HepG2 (cell line): ENCODE data around the gene COPS3. TPM values are rescaled to one million over a fixed set of nuclear protein-coding genes. Genes with fewer than 3 reads are reported as not detected.
A peak's percentile ranks its signal among the peaks of the same experiment; 100 is the strongest.

Experiments
- ATAC-seq: fragments of 200-7000 bp; cut with Tn5 transposase; 3 replicates; pipeline ENCODE4 v1.9.1; 2020; ENCODE audit warnings: mild to moderate bottlenecking, moderate library complexity
- BruUV-seq: library from RNA; stranded (reverse); fragments of 400-500 nt; replicated peaks from 2 replicates; lab custom pipeline; 2021; lab: Mats Ljungman, UMichigan
- CTCF ChIA-PET: fragments of 300-600 bp; formaldehyde crosslinking; extraction: SDS; loops from one replicate; lab custom pipeline; 2021; ENCODE audit warnings: low total read pairs, inconsistent platforms, low intra/inter-chr PET ratio; lab: Yijun Ruan, JAX
- POLR2A ChIA-PET: fragments of 350-600 bp; sonication (Branson Sonifier 250); formaldehyde crosslinking; loops from one replicate; lab custom pipeline; 2020; ENCODE audit warnings: antibody characterized with exemption, inconsistent platforms; lab: Yijun Ruan, JAX
- DNase-seq: peaks from one replicate; pipeline ENCODE4 v3.0.0-alpha.2; 2015; ENCODE audit warnings: low spot score
- FAIRE-seq: peaks from 3 replicates; lab custom pipeline; 2011; peaks lifted over from hg19 to GRCh38; lab: Jason Lieb, UNC
- H2AFZ ChIP-seq: one replicate; pipeline ENCODE4 v1.6.1; 2011; ENCODE audit warnings: low read length, inconsistent platforms
- H3K27ac ChIP-seq: fragments of 300-600 bp; 3 replicates; pipeline ENCODE4 v1.8.0; 2011; ENCODE audit warnings: mixed run types, mild to moderate bottlenecking, mixed read lengths, low read length, inconsistent platforms; ENCODE audit not compliant: insufficient read depth; ENCODE audit errors: extremely low read length
- H3K27me3 ChIP-seq, 2 experiments: fragments of 200-600 bp in 1 of 2; 2 replicates in 1 of 2; 3 replicates in 1 of 2; pipeline versions ENCODE4 v1.6.0 to v1.8.0; 2011; ENCODE audit warnings: low read length in 2 of 2, mild to moderate bottlenecking in 2 of 2, moderate library complexity in 2 of 2, inconsistent platforms in 1 of 2; ENCODE audit not compliant: insufficient read depth in 2 of 2, control insufficient read depth in 1 of 2
- H3K36me3 ChIP-seq, 2 experiments: fragments of 200-600 bp in 1 of 2; replicated peaks in 1 of 2; 2 replicates in 1 of 2; 3 replicates in 1 of 2; pipeline versions ENCODE4 v1.5.1 to v1.8.0; 2011; ENCODE audit warnings: low read length in 2 of 2, inconsistent platforms in 1 of 2; ENCODE audit not compliant: insufficient read depth in 2 of 2, control insufficient read depth in 1 of 2
- H3K4me1 ChIP-seq: 2 replicates; pipeline ENCODE4 v1.5.1; 2012; ENCODE audit warnings: low read length, inconsistent platforms; ENCODE audit not compliant: insufficient read depth
- H3K4me2 ChIP-seq: 2 replicates; pipeline ENCODE4 v1.6.0; 2011; ENCODE audit warnings: low read depth, low read length, inconsistent platforms
- H3K4me3 ChIP-seq, 3 experiments: fragments of 200-600 bp in 1 of 3; sonication (generic), shearing (Covaris generic) in 1 of 3; replicated peaks in 1 of 3; 2 replicates each; pipeline ENCODE4 v1.5.1; 2011 to 2016; ENCODE audit warnings: low read length in 3 of 3, inconsistent platforms in 2 of 3, low read depth in 2 of 3, mild to moderate bottlenecking in 2 of 3, control low read depth in 1 of 3, mixed read lengths in 1 of 3; ENCODE audit not compliant: insufficient read depth in 1 of 3
- H3K79me2 ChIP-seq: one replicate; pipeline ENCODE4 v1.6.1; 2011; ENCODE audit warnings: low read length, inconsistent platforms; ENCODE audit not compliant: insufficient read depth
- H3K9ac ChIP-seq: 2 replicates; pipeline ENCODE4 v1.6.0; 2011; ENCODE audit warnings: mild to moderate bottlenecking, low read depth, low read length, inconsistent platforms; ENCODE audit not compliant: insufficient read depth
- H3K9me3 ChIP-seq: 2 replicates; pipeline ENCODE4 v1.5.1; 2012; ENCODE audit warnings: mild to moderate bottlenecking, low read length
- H4K20me1 ChIP-seq: 2 replicates; pipeline ENCODE4 v1.6.0; 2011; ENCODE audit warnings: inconsistent platforms, mild to moderate bottlenecking, low read length, moderate library complexity; ENCODE audit not compliant: insufficient read depth
- FOSL1 ChIP-seq: sonication (generic); formaldehyde crosslinking; IDR thresholded peaks from 2 replicates; pipeline ENCODE4 v1.9.0; 2021; ENCODE audit warnings: missing genetic modification reagents, borderline replicate concordance
- FOXA1 ChIP-seq, 2 experiments: fragments of 450-650 bp in 1 of 2; sonication (generic) in 1 of 2; formaldehyde crosslinking in 1 of 2; IDR thresholded peaks; 2 replicates each; pipeline versions ENCODE4 v1.4.0 to v1.6.1; 2016 to 2020; ENCODE audit warnings: missing genetic modification reagents in 1 of 2
- KDM5B ChIP-seq: sonication (generic); formaldehyde crosslinking; IDR thresholded peaks from 2 replicates; pipeline ENCODE4 v1.4.0; 2020; ENCODE audit warnings: missing genetic modification reagents, mild to moderate bottlenecking, borderline replicate concordance
- LBX2 ChIP-seq: sonication (generic); formaldehyde crosslinking; IDR thresholded peaks from 2 replicates; pipeline ENCODE4 v1.5.0; 2020; ENCODE audit warnings: missing genetic modification reagents, mild to moderate bottlenecking, borderline replicate concordance
- MED1 ChIP-seq: sonication (generic); formaldehyde crosslinking; IDR thresholded peaks from 2 replicates; pipeline ENCODE4 v1.4.0; 2020; ENCODE audit warnings: missing genetic modification reagents
- MYNN ChIP-seq: sonication (generic); formaldehyde crosslinking; IDR thresholded peaks from 2 replicates; pipeline ENCODE4 v1.4.0; 2020; ENCODE audit warnings: mild to moderate bottlenecking, low read depth, missing genetic modification reagents
- NFE2L1 ChIP-seq: sonication (generic); formaldehyde crosslinking; IDR thresholded peaks from 2 replicates; pipeline ENCODE4 v1.4.0; 2020; ENCODE audit warnings: missing genetic modification reagents, mild to moderate bottlenecking, borderline replicate concordance
- TBL1XR1 ChIP-seq: fragments of 150-350 bp; IDR thresholded peaks from 2 replicates; pipeline ENCODE4 v1.6.1; 2014; ENCODE audit warnings: borderline replicate concordance, low read length; ENCODE audit not compliant: partially characterized antibody
- TP53 ChIP-seq: sonication (generic); formaldehyde crosslinking; conservative IDR thresholded peaks from 2 replicates; pipeline ENCODE4 v1.4.0; 2020; ENCODE audit warnings: missing genetic modification reagents
- ZIK1 ChIP-seq: sonication (generic); formaldehyde crosslinking; IDR thresholded peaks from 2 replicates; pipeline ENCODE4 v1.5.0; 2020; ENCODE audit warnings: mild to moderate bottlenecking, low read depth, missing genetic modification reagents, borderline replicate concordance
- ZNF260 ChIP-seq: sonication (generic); formaldehyde crosslinking; IDR thresholded peaks from 2 replicates; pipeline ENCODE4 v1.4.0; 2020; ENCODE audit warnings: missing genetic modification reagents, low read depth, mild to moderate bottlenecking, borderline replicate concordance
- ZNF343 ChIP-seq: sonication (generic); formaldehyde crosslinking; IDR thresholded peaks from 2 replicates; pipeline ENCODE4 v1.4.0; 2020; ENCODE audit warnings: mild to moderate bottlenecking, missing genetic modification reagents
- ZNF451 ChIP-seq: sonication (generic); formaldehyde crosslinking; IDR thresholded peaks from 2 replicates; pipeline ENCODE4 v1.5.0; 2020; ENCODE audit warnings: mild to moderate bottlenecking, missing genetic modification reagents
- ZNF564 ChIP-seq: sonication (generic); formaldehyde crosslinking; IDR thresholded peaks from 2 replicates; pipeline ENCODE4 v1.8.1; 2023; ENCODE audit warnings: mild to moderate bottlenecking, missing genetic modification reagents
- ZNF816 ChIP-seq: sonication (generic); formaldehyde crosslinking; IDR thresholded peaks from 2 replicates; pipeline ENCODE4 v1.8.0; 2022; ENCODE audit warnings: missing genetic modification reagents, mild to moderate bottlenecking, borderline replicate concordance
- WGBS: methylation state at CpG from one replicate; pipeline ENCODE4 v1.1.6; 2017; ENCODE audit warnings: low lambda C conversion rate; 5-methylcytosine and 5-hydroxymethylcytosine counted together
- in situ Hi-C: cut with HindIII; loops from 2 replicates; pipeline ENCODE4 v1.10.0; 2017; ENCODE audit warnings: low pct_unique_long_range_greater_than_20kb; ENCODE audit not compliant: extremely low pct_ligation_motif_present
- intact Hi-C: fragments of 100-400 bp; cut with micrococcal nuclease; formaldehyde crosslinking; loops from one replicate; pipeline ENCODE4 v1.10.0; 2022; ENCODE audit not compliant: unreplicated experiment
- polyA plus RNA-seq, 8 experiments: library from polyadenylated mRNA; depleted of rRNA in 3 of 8; stranded (reverse) in 7 of 8; unstranded in 1 of 8; fragments of >200 nt; fragmentation: Illumina TruSeq in 4 of 8; extraction: Trizol in 4 of 8; gene quantifications; 2 replicates each; pipeline versions ENCODE4 v1.2.1 to v1.2.3, GENCODE V29; 2011 to 2016; ENCODE audit warnings: low read depth in 4 of 8, missing spikeins in 1 of 8, mixed read lengths in 1 of 8; ENCODE audit not compliant: insufficient read depth in 1 of 8
- total RNA-seq, 5 experiments: library from RNA; depleted of rRNA; stranded (reverse); fragments of >200 nt; fragmentation: Illumina TruSeq; extraction: Trizol; gene quantifications; 2 replicates each; pipeline ENCODE4 v1.2.3, GENCODE V29; 2016; ENCODE audit warnings: low read depth in 1 of 5
- TF ChIP-seq, protein P1 (sequence below): sonication (generic); formaldehyde crosslinking; IDR thresholded peaks from 2 replicates; pipeline ENCODE4 v1.8.1; 2022; ENCODE audit warnings: low read depth, mild to moderate bottlenecking, missing genetic modification reagents
- TF ChIP-seq, protein P2 (sequence below): sonication (generic); formaldehyde crosslinking; IDR thresholded peaks from 2 replicates; pipeline ENCODE4 v1.4.0; 2020; ENCODE audit warnings: mild to moderate bottlenecking, missing genetic modification reagents

Gene COPS3
- total and polyA plus RNA-seq, 2 of the 13 experiments (the other 11 are each of a cell fraction or from before 2014, with no cell fraction given), result 46.3 to 103 TPM

DNA sequence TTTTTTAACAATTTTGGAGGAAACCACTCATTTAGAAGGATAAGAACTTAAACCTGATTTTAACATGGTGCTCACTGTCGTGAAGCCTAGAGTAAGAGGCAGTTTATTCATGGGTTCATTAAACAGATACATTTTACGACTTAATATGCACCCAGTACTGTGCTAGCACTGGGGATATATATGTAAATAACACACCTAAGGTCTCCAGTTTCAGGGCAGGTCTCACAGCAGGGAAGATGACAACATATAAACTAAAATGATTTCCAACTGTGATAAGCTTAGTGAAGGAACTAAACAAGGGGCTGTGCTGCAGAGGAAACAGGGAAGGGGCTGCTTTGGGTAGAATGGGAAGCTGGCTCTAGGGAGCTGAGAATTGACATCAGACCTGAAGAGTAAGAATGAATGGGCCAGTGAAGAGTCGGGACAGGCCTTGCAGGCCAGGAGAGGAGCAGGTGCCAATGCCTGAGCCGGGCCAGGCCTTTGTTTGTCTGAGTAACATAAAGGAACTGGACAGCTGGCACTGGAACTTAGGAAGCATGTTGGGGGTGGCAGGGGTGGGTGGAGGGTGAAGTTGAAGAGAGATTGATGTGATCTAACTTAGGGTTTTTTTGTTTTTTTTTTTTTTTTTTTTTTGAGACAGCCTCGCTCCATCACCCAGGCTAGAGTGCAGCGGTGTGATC lies 34.2 kb upstream of the COPS3 start (continued):
- TF ChIP-seq, protein P1, sequence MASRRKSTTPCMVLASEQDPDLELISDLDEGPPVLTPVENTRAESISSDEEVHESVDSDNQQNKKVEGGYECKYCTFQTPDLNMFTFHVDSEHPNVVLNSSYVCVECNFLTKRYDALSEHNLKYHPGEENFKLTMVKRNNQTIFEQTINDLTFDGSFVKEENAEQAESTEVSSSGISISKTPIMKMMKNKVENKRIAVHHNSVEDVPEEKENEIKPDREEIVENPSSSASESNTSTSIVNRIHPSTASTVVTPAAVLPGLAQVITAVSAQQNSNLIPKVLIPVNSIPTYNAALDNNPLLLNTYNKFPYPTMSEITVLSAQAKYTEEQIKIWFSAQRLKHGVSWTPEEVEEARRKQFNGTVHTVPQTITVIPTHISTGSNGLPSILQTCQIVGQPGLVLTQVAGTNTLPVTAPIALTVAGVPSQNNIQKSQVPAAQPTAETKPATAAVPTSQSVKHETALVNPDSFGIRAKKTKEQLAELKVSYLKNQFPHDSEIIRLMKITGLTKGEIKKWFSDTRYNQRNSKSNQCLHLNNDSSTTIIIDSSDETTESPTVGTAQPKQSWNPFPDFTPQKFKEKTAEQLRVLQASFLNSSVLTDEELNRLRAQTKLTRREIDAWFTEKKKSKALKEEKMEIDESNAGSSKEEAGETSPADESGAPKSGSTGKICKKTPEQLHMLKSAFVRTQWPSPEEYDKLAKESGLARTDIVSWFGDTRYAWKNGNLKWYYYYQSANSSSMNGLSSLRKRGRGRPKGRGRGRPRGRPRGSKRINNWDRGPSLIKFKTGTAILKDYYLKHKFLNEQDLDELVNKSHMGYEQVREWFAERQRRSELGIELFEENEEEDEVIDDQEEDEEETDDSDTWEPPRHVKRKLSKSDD (CRISPR knock-in tag), result no peak
- TF ChIP-seq MED1 (CRISPR knock-in tag) (no peak), KDM5B (CRISPR knock-in tag) (no peak), ZNF343 (no peak)

- peaks cover 10% of the 10 kb centered on the region; the same call in 1 of the 2 replicates for H3K4me1 ChIP-seq
- ChIA-PET CTCF (interaction anchor here (1.9 kb wide), 1 partner anchor 313 kb away, joined by 6 read pairs; no protein-coding TSS in a partner anchor), POLR2A (no interaction called here)
- H2AFZ ChIP-seq, result no peak overlapping the region
- FAIRE-seq (no peak), ATAC-seq (peak; percentile 68), DNase-seq (no peak)
- H3K9ac ChIP-seq, result no peak overlapping the region
- H3K36me3 ChIP-seq, result no peaks in the 10 kb centered on the region
- BruUV-seq, result no TSS peak
- H3K4me2 ChIP-seq, result peak overlapping the region; percentile 31; the same call in 1 of the 2 replicates
- no peaks in the 10 kb centered on the region for H3K79me2 ChIP-seq
- H3K27ac ChIP-seq, result no peak overlapping the region
- H3K9me3 ChIP-seq, result no peaks in the 10 kb centered on the region
- 21% methylated on average over 5 of the region's 5 CpGs for WGBS
- H3K27me3 ChIP-seq, result no peaks in the 10 kb centered on the region
- in situ Hi-C loops, result loop anchor here (10.0 kb wide), 1 partner anchor 310 kb away; no protein-coding TSS in a partner anchor
- no peak overlapping the region for H3K4me3 ChIP-seq
- H4K20me1 ChIP-seq, result no peaks in the 10 kb centered on the region
- intact Hi-C loops, result loop anchor here (5.0 to 10.0 kb wide), 3 partner anchors 42 to 312 kb away; partner anchors contain the start of gene PLD6
- no peak for TF ChIP-seq ZNF260 (CRISPR knock-in tag)
- TF ChIP-seq LBX2 (CRISPR knock-in tag), result no peak
- no peak for TF ChIP-seq MYNN (CRISPR knock-in tag)
- TF ChIP-seq TP53 (CRISPR knock-in tag), result no peak
- TF ChIP-seq FOXA1 (IDR thresholded peaks at IDR 0.05), result no peak
- no peak for TF ChIP-seq FOXA1 (CRISPR knock-in tag; IDR thresholded peaks at IDR 0.05)
- TF ChIP-seq FOSL1 (CRISPR knock-in tag), result no peak
- TF ChIP-seq ZNF816 (CRISPR knock-in tag), result no peak
- TF ChIP-seq NFE2L1 (CRISPR knock-in tag), result no peak
- TF ChIP-seq ZNF343, result no peak
- TF ChIP-seq ZNF451 (CRISPR knock-in tag), result no peak
- TF ChIP-seq ZIK1 (CRISPR knock-in tag), result no peak
- TF ChIP-seq TBL1XR1, result no peak
- TF ChIP-seq ZNF564 (CRISPR knock-in tag), result no peak
- TF ChIP-seq, protein P2, sequence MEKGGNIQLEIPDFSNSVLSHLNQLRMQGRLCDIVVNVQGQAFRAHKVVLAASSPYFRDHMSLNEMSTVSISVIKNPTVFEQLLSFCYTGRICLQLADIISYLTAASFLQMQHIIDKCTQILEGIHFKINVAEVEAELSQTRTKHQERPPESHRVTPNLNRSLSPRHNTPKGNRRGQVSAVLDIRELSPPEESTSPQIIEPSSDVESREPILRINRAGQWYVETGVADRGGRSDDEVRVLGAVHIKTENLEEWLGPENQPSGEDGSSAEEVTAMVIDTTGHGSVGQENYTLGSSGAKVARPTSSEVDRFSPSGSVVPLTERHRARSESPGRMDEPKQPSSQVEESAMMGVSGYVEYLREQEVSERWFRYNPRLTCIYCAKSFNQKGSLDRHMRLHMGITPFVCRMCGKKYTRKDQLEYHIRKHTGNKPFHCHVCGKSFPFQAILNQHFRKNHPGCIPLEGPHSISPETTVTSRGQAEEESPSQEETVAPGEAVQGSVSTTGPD (CRISPR knock-in tag), result no peak
Observed at GRCh38 chr17:17314501-17315071, 33.5 kb upstream of the COPS3 start.
